Thyroid gland (tissue), 4 donors: ENCODE measurements around the gene DLGAP1.

Experiments
- CTCF ChIP-seq, 6 experiments: fragments of 200-600 bp in 3 of 6; fragments of 450-650 bp in 3 of 6; sonication (generic) in 3 of 6; IDR thresholded peaks; one replicate each; pipeline ENCODE4 v1.5.1; 2016 to 2019; ENCODE audit warnings: antibody characterized with exemption in 6 of 6, mild to moderate bottlenecking in 2 of 6, inconsistent platforms in 1 of 6, moderate library complexity in 1 of 6
- POLR2A ChIP-seq, 2 donors: fragments of 450-650 bp; IDR thresholded peaks; one replicate each; pipeline ENCODE4 v1.6.1; 2017; ENCODE audit warnings: antibody characterized with exemption in 2 of 2, mild to moderate bottlenecking in 2 of 2, moderate library complexity in 1 of 2

- no peak for TF ChIP-seq CTCF (IDR thresholded peaks at IDR 0.05)
- no peak for TF ChIP-seq POLR2A (IDR thresholded peaks at IDR 0.05)
These were observed 214.0 kb downstream of the DLGAP1 start for GRCh38 chr18:4241090-4241617.
